Spleen (tissue), 11 donors: ENCODE data around the gene TEKT2. TPM values are rescaled to one million over a fixed set of nuclear protein-coding genes. Genes with fewer than 3 reads are reported as not detected.

Experiments used
- DNase-seq: peaks from one replicate; pipeline ENCODE4 v3.0.0-alpha.2; 2020
- H3K27ac ChIP-seq, 8 donors: fragments of 200-600 bp; sonication (generic) in 7 of 8; 1 replicate in 4 of 8; 2 replicates in 4 of 8; pipeline versions ENCODE4 v1.5.0 to v1.8.0; 2016 to 2021; ENCODE audit warnings: inconsistent platforms in 4 of 8, mild to moderate bottlenecking in 4 of 8, moderate library complexity in 1 of 8
- H3K27me3 ChIP-seq, 7 donors: fragments of 200-600 bp; sonication (generic) in 6 of 7; replicated peaks in 1 of 7; 1 replicate in 4 of 7; 2 replicates in 3 of 7; pipeline versions ENCODE4 v1.5.0 to v1.8.0; 2016 to 2021; ENCODE audit warnings: inconsistent platforms in 3 of 7, mild to moderate bottlenecking in 1 of 7
- H3K36me3 ChIP-seq, 6 donors: fragments of 200-600 bp; sonication (generic) in 5 of 6; 1 replicate in 4 of 6; 2 replicates in 2 of 6; pipeline versions ENCODE4 v1.5.0 to v1.8.0; 2016 to 2021; ENCODE audit warnings: inconsistent platforms in 2 of 6
- H3K4me1 ChIP-seq, 6 donors: fragments of 200-600 bp; sonication (generic) in 5 of 6; 1 replicate in 3 of 6; 2 replicates in 3 of 6; pipeline versions ENCODE4 v1.5.0 to v1.8.0; 2016 to 2021; ENCODE audit warnings: inconsistent platforms in 3 of 6
- H3K4me3 ChIP-seq, 8 donors: fragments of 200-600 bp; sonication (generic) in 7 of 8; 1 replicate in 4 of 8; 2 replicates in 4 of 8; pipeline versions ENCODE4 v1.5.0 to v1.8.0; 2016 to 2021; ENCODE audit warnings: inconsistent platforms in 4 of 8, mild to moderate bottlenecking in 4 of 8, moderate library complexity in 2 of 8
- H3K9me3 ChIP-seq, 8 donors: fragments of 200-600 bp; sonication (generic) in 7 of 8; 1 replicate in 4 of 8; 2 replicates in 4 of 8; pipeline versions ENCODE4 v1.5.0 to v1.8.0; 2016 to 2021; ENCODE audit warnings: inconsistent platforms in 4 of 8
- POLR2A ChIP-seq, 3 donors: fragments of 450-650 bp; IDR thresholded peaks; one replicate each; pipeline ENCODE4 v1.5.1; 2017; ENCODE audit warnings: antibody characterized with exemption in 3 of 3, mild to moderate bottlenecking in 1 of 3
- POLR2AphosphoS5 ChIP-seq, 3 donors: sonication (generic); formaldehyde crosslinking; IDR thresholded peaks; one replicate each; pipeline ENCODE4 v1.5.1; 2017; ENCODE audit warnings: antibody characterized with exemption in 3 of 3
- WGBS, 5 donors: extraction: QIAGEN DNeasy Blood & Tissue Kit in 3 of 5; methylation state at CpG; one replicate each; pipeline versions ENCODE4 v1.1.5 to v1.1.7; 2013 to 2018; 5-methylcytosine and 5-hydroxymethylcytosine counted together
- intact Hi-C: fragments of 100-400 bp; cut with DNase I; formaldehyde crosslinking; loops from one replicate; pipeline ENCODE4 v1.15.0; 2023; ENCODE audit warnings: low total_unique reads
- polyA plus RNA-seq, 3 donors: library from polyadenylated mRNA; stranded (reverse); fragments of 200-250 nt; gene quantifications; one replicate each; pipeline ENCODE4 v1.2.1, GENCODE V29; 2013
- total RNA-seq, 7 donors: library from RNA; depleted of rRNA in 3 of 7; stranded (reverse); fragments of >200 nt in 3 of 7; fragmentation: NEBNext Ultra II Directional in 4 of 7; extraction: Animal tissue kit (Norgen Biotek cat#: 25700) in 4 of 7; gene quantifications; one replicate each; pipeline versions ENCODE4 v1.1.0 to v1.2.1, GENCODE V29; 2016 to 2021
- TF ChIP-seq, protein P1 (sequence below), 11 experiments: fragments of 200-600 bp in 7 of 11; fragments of 450-650 bp in 4 of 11; sonication (generic) in 4 of 11; IDR thresholded peaks in 8 of 11; conservative IDR thresholded peaks in 3 of 11; 1 replicate in 7 of 11; 2 replicates in 4 of 11; pipeline versions ENCODE4 v1.4.0 to v1.8.0; 2016 to 2021; ENCODE audit warnings: antibody characterized with exemption in 11 of 11, inconsistent platforms in 4 of 11, mild to moderate bottlenecking in 1 of 11
- donor health status: healthy with polysubstance abuse.
- donor health status: DM: no; HTN: no; CAD: no; lungs with moderate emphysema.
- donor health status: DM: no; HTN: no; CAD: no.
- donor health status: Bipolar disorder and iron deficiency.
- donor health status: healthy.
- donor health status: DM: no; HTN: no; CAD: no.
- donor health status: DM: yes; HTN: yes; CAD: no.

TEKT2 gene
- total and polyA plus RNA-seq, 10 donors, result 0.33 TPM; not detected in 9

DNA sequence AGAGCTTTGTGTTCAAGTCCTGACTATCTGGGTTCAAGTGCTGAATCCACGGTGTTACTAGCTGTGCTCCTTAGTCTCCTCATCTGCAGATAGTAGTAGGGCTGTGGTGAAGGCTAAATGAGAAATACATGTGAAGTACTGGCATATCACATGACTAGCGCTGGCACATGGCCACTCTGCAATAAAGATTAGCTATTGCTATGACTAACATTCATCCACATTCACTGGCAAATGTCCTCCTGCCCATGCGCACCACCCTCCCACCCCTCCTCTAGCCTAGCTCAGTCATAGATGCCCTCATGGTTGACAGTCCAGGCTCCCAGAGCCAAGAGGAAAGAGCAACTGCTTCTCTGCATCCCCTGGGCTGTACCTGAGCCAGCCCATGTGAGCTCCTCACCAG lies 49.6 kb downstream of the TEKT2 start:
- Histone ChIP-seq H3K27ac (no peak overlapping the region), H3K4me1 (peaks cover 0 to 28% (median 16%) of the 10 kb centered on the region in 6 donors), H3K9me3 (no peaks in the 10 kb centered on the region), H3K36me3 (peaks cover 0 to 29% (median 22%) of the 10 kb centered on the region in 6 donors), H3K27me3 (no peaks in the 10 kb centered on the region), H3K4me3 (no peak overlapping the region)
- no peak for DNase-seq
- WGBS, 5 donors, result 79 to 94% (median 82%) methylated on average over 3 of the region's 3 CpGs
- intact Hi-C loops, result no loop called here
- no peak for TF ChIP-seq POLR2AphosphoS5 (IDR thresholded peaks at IDR 0.05)
- no peak for TF ChIP-seq POLR2A (IDR thresholded peaks at IDR 0.05)
- TF ChIP-seq, protein P1, sequence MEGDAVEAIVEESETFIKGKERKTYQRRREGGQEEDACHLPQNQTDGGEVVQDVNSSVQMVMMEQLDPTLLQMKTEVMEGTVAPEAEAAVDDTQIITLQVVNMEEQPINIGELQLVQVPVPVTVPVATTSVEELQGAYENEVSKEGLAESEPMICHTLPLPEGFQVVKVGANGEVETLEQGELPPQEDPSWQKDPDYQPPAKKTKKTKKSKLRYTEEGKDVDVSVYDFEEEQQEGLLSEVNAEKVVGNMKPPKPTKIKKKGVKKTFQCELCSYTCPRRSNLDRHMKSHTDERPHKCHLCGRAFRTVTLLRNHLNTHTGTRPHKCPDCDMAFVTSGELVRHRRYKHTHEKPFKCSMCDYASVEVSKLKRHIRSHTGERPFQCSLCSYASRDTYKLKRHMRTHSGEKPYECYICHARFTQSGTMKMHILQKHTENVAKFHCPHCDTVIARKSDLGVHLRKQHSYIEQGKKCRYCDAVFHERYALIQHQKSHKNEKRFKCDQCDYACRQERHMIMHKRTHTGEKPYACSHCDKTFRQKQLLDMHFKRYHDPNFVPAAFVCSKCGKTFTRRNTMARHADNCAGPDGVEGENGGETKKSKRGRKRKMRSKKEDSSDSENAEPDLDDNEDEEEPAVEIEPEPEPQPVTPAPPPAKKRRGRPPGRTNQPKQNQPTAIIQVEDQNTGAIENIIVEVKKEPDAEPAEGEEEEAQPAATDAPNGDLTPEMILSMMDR (IDR thresholded peaks at IDR 0.05 in 8 of 11, conservative IDR thresholded peaks at IDR 0.05 in 3 of 11), result no peak

GRCh38 chr1:36134031-36134430 lies 50.1 kb downstream of the TEKT2 start:
- intact Hi-C loops, result no loop called here
- peaks cover 0 to 34% (median 25%) of the 10 kb centered on the region in 6 donors for H3K36me3 ChIP-seq
- H3K4me3 ChIP-seq, result no peak overlapping the region
- peaks cover 0 to 28% (median 16%) of the 10 kb centered on the region in 6 donors for H3K4me1 ChIP-seq
- no peak for DNase-seq
- TF ChIP-seq POLR2AphosphoS5 (IDR thresholded peaks at IDR 0.05) (no peak), POLR2A (IDR thresholded peaks at IDR 0.05) (no peak)
- TF ChIP-seq, protein P1 (IDR thresholded peaks at IDR 0.05 in 8 of 11, conservative IDR thresholded peaks at IDR 0.05 in 3 of 11), result no peak
- WGBS, 5 donors, result 73 to 85% (median 78%) methylated on average over 6 of the region's 6 CpGs
- H3K9me3 ChIP-seq, result no peaks in the 10 kb centered on the region
- no peak overlapping the region for H3K27ac ChIP-seq
- no peaks in the 10 kb centered on the region for H3K27me3 ChIP-seq

DNA sequence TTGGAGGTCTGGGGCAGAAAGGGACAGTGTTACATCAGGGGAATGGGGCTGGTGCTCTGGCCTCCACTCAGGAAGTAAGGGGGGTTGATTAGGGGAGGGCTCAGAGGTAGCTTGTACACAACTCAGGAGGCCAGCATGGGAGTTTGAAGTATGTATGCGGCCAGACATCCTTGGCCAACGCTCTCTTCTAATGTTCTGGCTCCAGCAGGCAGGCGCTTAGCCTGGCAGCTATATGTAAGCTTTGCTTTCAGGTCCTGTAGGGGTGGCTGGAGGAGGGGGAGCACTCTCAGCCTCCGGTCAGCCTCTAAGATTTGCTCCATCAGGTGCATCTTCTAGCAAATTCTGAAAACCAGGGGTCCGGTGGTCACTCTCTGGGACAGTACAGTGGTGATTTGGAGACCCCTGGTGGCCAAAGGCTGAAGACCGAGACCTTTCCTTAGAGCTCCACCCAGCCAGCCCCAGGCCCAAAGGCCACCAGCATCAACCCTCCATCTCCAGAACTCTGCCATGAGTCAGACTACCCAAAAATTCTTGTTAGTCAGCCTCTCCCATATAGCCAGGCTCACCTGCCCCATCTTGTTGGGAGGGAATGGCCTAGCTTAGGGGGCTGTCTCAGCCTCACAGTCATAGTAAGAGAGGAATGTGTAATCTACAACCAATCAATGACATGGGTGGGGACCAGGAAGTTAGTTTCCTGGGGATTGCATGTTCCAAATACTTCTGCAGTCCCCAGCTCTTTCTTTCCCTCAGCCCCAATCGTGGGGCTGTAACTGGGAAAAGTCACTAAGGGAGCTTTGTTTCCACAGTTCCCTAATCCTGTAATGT lies 50.8 kb downstream of the TEKT2 start:
- H3K27me3 ChIP-seq, result no peaks in the 10 kb centered on the region
- no peak overlapping the region for H3K4me3 ChIP-seq
- DNase-seq, result no peak
- peaks cover 2 to 35% (median 19%) of the 10 kb centered on the region in 6 donors for H3K4me1 ChIP-seq
- intact Hi-C loops, result loop anchor here (5.0 kb wide), 1 partner anchor 32 kb away; no protein-coding TSS in a partner anchor
- WGBS, 5 donors, result 58 to 68% (median 61%) methylated on average over 7 of the region's 7 CpGs
- peak overlapping the region in 5 of 8 donors; percentile 0 to 62 (median 31) for H3K27ac ChIP-seq
- H3K9me3 ChIP-seq, result no peaks in the 10 kb centered on the region
- no peak for TF ChIP-seq POLR2A (IDR thresholded peaks at IDR 0.05)
- TF ChIP-seq POLR2AphosphoS5 (IDR thresholded peaks at IDR 0.05), result no peak
- TF ChIP-seq, protein P1 (IDR thresholded peaks at IDR 0.05 in 8 of 11, conservative IDR thresholded peaks at IDR 0.05 in 3 of 11), result peak in 10 of 11 experiments; percentile 35 to 79 (median 64)
- peaks cover 0 to 41% (median 31%) of the 10 kb centered on the region in 6 donors for H3K36me3 ChIP-seq

DNA sequence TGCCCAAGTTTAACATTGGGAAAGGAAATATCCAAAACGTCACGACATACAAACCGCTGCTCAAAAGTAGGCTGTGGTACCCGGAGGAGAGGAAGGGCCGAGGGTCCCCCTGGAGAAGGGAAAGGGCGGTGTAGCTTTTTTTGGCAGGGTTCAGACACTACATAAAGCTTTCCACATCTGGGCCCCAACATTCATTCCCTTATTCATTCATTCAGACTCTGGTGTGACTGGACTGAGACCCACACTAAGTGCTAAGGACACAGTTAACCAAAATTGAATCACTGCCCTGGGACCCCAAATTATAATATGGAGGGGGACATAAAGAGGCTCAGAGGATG lies 51.4 kb downstream of the TEKT2 start:
- intact Hi-C loops, result loop anchor here (5.0 kb wide), 1 partner anchor 33 kb away; no protein-coding TSS in a partner anchor
- DNase-seq, result no peak
- Histone ChIP-seq H3K36me3 (peaks cover 0 to 47% (median 32%) of the 10 kb centered on the region in 6 donors), H3K9me3 (no peaks in the 10 kb centered on the region), H3K27me3 (no peaks in the 10 kb centered on the region), H3K4me1 (peaks cover 5 to 41% (median 22%) of the 10 kb centered on the region in 6 donors), H3K27ac (peak overlapping the region in 5 of 8 donors; percentile 0 to 62 (median 31)), H3K4me3 (no peak overlapping the region)
- whole genome bisulfite sequencing, 5 donors, result 62 to 77% (median 66%) methylated on average over 6 of the region's 6 CpGs
- TF ChIP-seq POLR2A (IDR thresholded peaks at IDR 0.05) (no peak), POLR2AphosphoS5 (IDR thresholded peaks at IDR 0.05) (no peak)
- TF ChIP-seq, protein P1 (IDR thresholded peaks at IDR 0.05 in 8 of 11, conservative IDR thresholded peaks at IDR 0.05 in 3 of 11), result no peak
